ENCODE data around the gene EML2.
"Not testable (repeated sequence)": the region's sequence is repeated elsewhere in the genome, so short reads cannot be mapped to it uniquely, and the experiment has no call there.

The EML2 gene

GRCh38 chr19:45637890-45638667, 1.1 kb downstream of the EML2 start:
- Histone ChIP-seq H3K4me1 (ENCODE audit: control insufficient read depth, insufficient read depth, low read length, poor library complexity, severe bottlenecking) (peaks cover 22% of the 10 kb centered on the region), H3K9me3 (ENCODE audit: control insufficient read depth, low read length) (no peaks in the 10 kb centered on the region), H3K27ac (ENCODE audit: insufficient read depth, low read length, poor library complexity, severe bottlenecking) (no peak overlapping the region), H3K4me3 (ENCODE audit: insufficient read depth, low read depth, low read length, poor library complexity, severe bottlenecking) (no peak overlapping the region), H3K27me3 (replicated peaks; ENCODE audit: control insufficient read depth, insufficient read depth, low read length, poor library complexity, severe bottlenecking) (no peaks in the 10 kb centered on the region), H3K36me3 (ENCODE audit: control insufficient read depth, insufficient read depth, low read length) (no peaks in the 10 kb centered on the region)
- DNase-seq, result no peak

GRCh38 chr19:45636902-45637301, 2.3 kb downstream of the EML2 start:
- no peak for DNase-seq
- H3K27ac ChIP-seq (ENCODE audit: insufficient read depth, low read length, poor library complexity, severe bottlenecking), result no peak overlapping the region
- peaks cover 19% of the 10 kb centered on the region for H3K4me1 ChIP-seq (ENCODE audit: control insufficient read depth, insufficient read depth, low read length, poor library complexity, severe bottlenecking)

DNA sequence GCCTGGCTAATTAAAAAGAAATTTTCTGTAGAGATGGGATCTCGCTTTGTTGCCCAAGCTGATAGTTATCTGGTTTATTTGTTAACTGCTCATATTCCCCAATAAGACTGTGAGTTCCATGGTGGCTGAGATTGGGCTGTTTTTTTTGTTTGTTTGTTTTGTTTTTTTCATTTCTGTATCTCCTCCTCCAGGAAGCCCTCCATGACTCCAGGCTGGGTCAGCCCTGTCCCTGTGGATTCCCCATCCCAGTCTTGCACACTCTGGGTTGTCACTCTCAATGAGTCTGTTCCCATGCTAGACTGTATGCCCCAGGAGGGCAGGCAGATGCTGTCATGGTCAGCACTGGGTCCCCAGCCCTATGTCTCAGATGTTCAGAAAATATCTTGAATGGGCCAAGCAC, 2.9 kb downstream of the EML2 start:
- H3K27ac ChIP-seq (ENCODE audit: insufficient read depth, low read length, poor library complexity, severe bottlenecking), result no peak overlapping the region
- DNase-seq, result no peak
- no peaks in the 10 kb centered on the region for H3K9me3 ChIP-seq (ENCODE audit: control insufficient read depth, low read length)
- H3K4me1 ChIP-seq (ENCODE audit: control insufficient read depth, insufficient read depth, low read length, poor library complexity, severe bottlenecking), result peaks cover 12% of the 10 kb centered on the region
- no peak overlapping the region for H3K4me3 ChIP-seq (ENCODE audit: insufficient read depth, low read depth, low read length, poor library complexity, severe bottlenecking)
- H3K27me3 ChIP-seq (replicated peaks; ENCODE audit: control insufficient read depth, insufficient read depth, low read length, poor library complexity, severe bottlenecking), result no peaks in the 10 kb centered on the region
- no peaks in the 10 kb centered on the region for H3K36me3 ChIP-seq (ENCODE audit: control insufficient read depth, insufficient read depth, low read length)

More at GRCh38 chr19:45636902-45637301, 2.3 kb downstream of the EML2 start:
- H3K27me3 ChIP-seq (replicated peaks; ENCODE audit: control insufficient read depth, insufficient read depth, low read length, poor library complexity, severe bottlenecking), result no peaks in the 10 kb centered on the region
- H3K4me3 ChIP-seq (ENCODE audit: insufficient read depth, low read depth, low read length, poor library complexity, severe bottlenecking), result no peak overlapping the region
- H3K36me3 ChIP-seq (ENCODE audit: control insufficient read depth, insufficient read depth, low read length), result no peaks in the 10 kb centered on the region
- no peaks in the 10 kb centered on the region for H3K9me3 ChIP-seq (ENCODE audit: control insufficient read depth, low read length)

DNA sequence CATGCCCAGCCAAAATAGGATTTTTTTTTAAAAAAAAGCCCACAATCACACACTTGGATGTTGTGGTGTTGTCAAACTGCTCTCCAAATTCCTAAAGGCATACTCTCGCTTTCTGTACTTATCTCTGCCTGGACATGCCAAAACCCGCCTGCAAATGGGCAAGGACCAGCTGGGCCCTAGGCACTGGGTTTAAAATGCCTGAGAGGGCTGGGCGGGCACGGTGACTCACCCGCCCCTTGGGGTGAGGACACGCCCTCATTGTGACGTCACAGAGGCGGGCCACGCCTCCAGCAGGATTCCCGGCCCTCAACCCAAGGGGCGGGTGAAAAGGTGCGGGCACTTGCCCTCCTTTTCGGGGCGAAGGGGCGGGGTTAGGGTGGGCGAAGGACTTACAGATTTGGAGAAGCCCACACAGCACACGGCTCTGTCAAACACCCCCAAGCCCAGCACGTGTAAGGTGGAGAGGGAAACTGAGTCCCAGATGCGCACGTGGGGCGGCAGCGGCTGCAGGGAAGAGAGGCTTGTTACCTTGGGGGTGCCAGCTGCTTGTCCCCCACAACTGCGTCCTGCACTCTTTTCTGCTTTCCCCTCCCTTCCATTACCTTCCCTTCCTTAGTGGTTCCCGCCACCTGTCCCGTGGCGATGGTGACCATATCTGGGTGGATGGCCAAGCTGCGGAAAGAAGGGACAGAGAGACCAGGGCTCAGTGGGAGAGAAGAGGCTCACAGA, 6.6 kb downstream of the EML2 start:
- Histone ChIP-seq H3K27me3 (replicated peaks; ENCODE audit: control insufficient read depth, insufficient read depth, low read length, poor library complexity, severe bottlenecking) (no peaks in the 10 kb centered on the region), H3K4me1 (ENCODE audit: control insufficient read depth, insufficient read depth, low read length, poor library complexity, severe bottlenecking) (no peaks in the 10 kb centered on the region), H3K4me3 (ENCODE audit: insufficient read depth, low read depth, low read length, poor library complexity, severe bottlenecking) (no peak overlapping the region), H3K9me3 (ENCODE audit: control insufficient read depth, low read length) (no peaks in the 10 kb centered on the region), H3K27ac (ENCODE audit: insufficient read depth, low read length, poor library complexity, severe bottlenecking) (no peak overlapping the region), H3K36me3 (ENCODE audit: control insufficient read depth, insufficient read depth, low read length) (peaks cover 6% of the 10 kb centered on the region)
- peak in 2 of 3 donors; percentile 26 to 38 for DNase-seq

- DNase-seq, result no peak
- H3K27me3 ChIP-seq (replicated peaks; ENCODE audit: control insufficient read depth, insufficient read depth, low read length, poor library complexity, severe bottlenecking), result no peaks in the 10 kb centered on the region
- H3K27ac ChIP-seq (ENCODE audit: insufficient read depth, low read length, poor library complexity, severe bottlenecking), result no peak overlapping the region
- H3K4me3 ChIP-seq (ENCODE audit: insufficient read depth, low read depth, low read length, poor library complexity, severe bottlenecking), result no peak overlapping the region
- no peaks in the 10 kb centered on the region for H3K4me1 ChIP-seq (ENCODE audit: control insufficient read depth, insufficient read depth, low read length, poor library complexity, severe bottlenecking)
- peaks cover 19% of the 10 kb centered on the region for H3K36me3 ChIP-seq (ENCODE audit: control insufficient read depth, insufficient read depth, low read length)
- H3K9me3 ChIP-seq (ENCODE audit: control insufficient read depth, low read length), result no peaks in the 10 kb centered on the region
Measured at GRCh38 chr19:45630463-45630862, 8.7 kb downstream of the EML2 start.

GRCh38 chr19:45629704-45630103, 9.5 kb downstream of the EML2 start:
- H3K4me1 ChIP-seq (ENCODE audit: control insufficient read depth, insufficient read depth, low read length, poor library complexity, severe bottlenecking), result no peaks in the 10 kb centered on the region
- no peaks in the 10 kb centered on the region for H3K27me3 ChIP-seq (replicated peaks; ENCODE audit: control insufficient read depth, insufficient read depth, low read length, poor library complexity, severe bottlenecking)
- DNase-seq, result no peak
- H3K9me3 ChIP-seq (ENCODE audit: control insufficient read depth, low read length), result no peaks in the 10 kb centered on the region
- H3K36me3 ChIP-seq (ENCODE audit: control insufficient read depth, insufficient read depth, low read length), result peaks cover 22% of the 10 kb centered on the region
- H3K27ac ChIP-seq (ENCODE audit: insufficient read depth, low read length, poor library complexity, severe bottlenecking), result no peak overlapping the region
- H3K4me3 ChIP-seq (ENCODE audit: insufficient read depth, low read depth, low read length, poor library complexity, severe bottlenecking), result no peak overlapping the region

GRCh38 chr19:45628219-45628618, 11.0 kb downstream of the EML2 start:
- not testable (repeated sequence) for DNase-seq; H3K4me3 ChIP-seq (ENCODE audit: insufficient read depth, low read depth, low read length, poor library complexity, severe bottlenecking); H3K4me1 ChIP-seq (ENCODE audit: control insufficient read depth, insufficient read depth, low read length, poor library complexity, severe bottlenecking); H3K9me3 ChIP-seq (ENCODE audit: control insufficient read depth, low read length); H3K27me3 ChIP-seq (replicated peaks; ENCODE audit: control insufficient read depth, insufficient read depth, low read length, poor library complexity, severe bottlenecking); H3K27ac ChIP-seq (ENCODE audit: insufficient read depth, low read length, poor library complexity, severe bottlenecking)
- H3K36me3 ChIP-seq (ENCODE audit: control insufficient read depth, insufficient read depth, low read length), result peaks cover 22% of the 10 kb centered on the region

- no peak overlapping the region for H3K4me3 ChIP-seq (ENCODE audit: insufficient read depth, low read depth, low read length, poor library complexity, severe bottlenecking)
- H3K4me1 ChIP-seq (ENCODE audit: control insufficient read depth, insufficient read depth, low read length, poor library complexity, severe bottlenecking), result no peaks in the 10 kb centered on the region
- no peak for DNase-seq
- H3K9me3 ChIP-seq (ENCODE audit: control insufficient read depth, low read length), result no peaks in the 10 kb centered on the region
- no peak overlapping the region for H3K27ac ChIP-seq (ENCODE audit: insufficient read depth, low read length, poor library complexity, severe bottlenecking)
- H3K36me3 ChIP-seq (ENCODE audit: control insufficient read depth, insufficient read depth, low read length), result peaks cover 43% of the 10 kb centered on the region
- no peaks in the 10 kb centered on the region for H3K27me3 ChIP-seq (replicated peaks; ENCODE audit: control insufficient read depth, insufficient read depth, low read length, poor library complexity, severe bottlenecking)
Measured at GRCh38 chr19:45623984-45624383, 15.2 kb downstream of the EML2 start.

GRCh38 chr19:45621976-45622503, 17.2 kb downstream of the EML2 start:
- Histone ChIP-seq H3K27me3 (replicated peaks; ENCODE audit: control insufficient read depth, insufficient read depth, low read length, poor library complexity, severe bottlenecking) (no peaks in the 10 kb centered on the region), H3K36me3 (ENCODE audit: control insufficient read depth, insufficient read depth, low read length) (peaks cover 51% of the 10 kb centered on the region), H3K9me3 (ENCODE audit: control insufficient read depth, low read length) (no peaks in the 10 kb centered on the region), H3K4me3 (ENCODE audit: insufficient read depth, low read depth, low read length, poor library complexity, severe bottlenecking) (no peak overlapping the region), H3K4me1 (ENCODE audit: control insufficient read depth, insufficient read depth, low read length, poor library complexity, severe bottlenecking) (no peaks in the 10 kb centered on the region), H3K27ac (ENCODE audit: insufficient read depth, low read length, poor library complexity, severe bottlenecking) (no peak overlapping the region)
- no peak for DNase-seq

DNA sequence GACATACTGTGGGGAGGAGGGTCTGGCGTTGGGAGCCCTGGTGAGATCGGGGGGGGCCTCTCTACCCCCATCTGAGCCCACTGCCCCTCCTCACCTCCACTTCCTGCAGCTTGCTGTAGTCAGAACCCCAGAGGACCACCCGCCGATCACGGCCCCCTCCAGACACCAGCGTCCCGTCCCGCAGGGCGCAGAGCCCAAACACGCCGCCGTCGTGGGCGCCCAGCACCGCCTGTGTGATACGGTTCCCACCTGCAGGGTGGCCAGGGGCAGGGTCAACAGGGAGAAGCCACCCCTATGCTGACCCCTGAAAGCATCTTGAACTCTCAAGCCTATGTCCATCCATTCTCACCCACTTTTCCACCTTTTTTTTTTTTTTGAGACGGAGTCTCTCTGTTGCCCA, 17.8 kb downstream of the EML2 start:
- H3K9me3 ChIP-seq (ENCODE audit: control insufficient read depth, low read length), result no peaks in the 10 kb centered on the region
- H3K4me1 ChIP-seq (ENCODE audit: control insufficient read depth, insufficient read depth, low read length, poor library complexity, severe bottlenecking), result no peaks in the 10 kb centered on the region
- no peaks in the 10 kb centered on the region for H3K27me3 ChIP-seq (replicated peaks; ENCODE audit: control insufficient read depth, insufficient read depth, low read length, poor library complexity, severe bottlenecking)
- no peak overlapping the region for H3K27ac ChIP-seq (ENCODE audit: insufficient read depth, low read length, poor library complexity, severe bottlenecking)
- DNase-seq, result no peak
- peaks cover 50% of the 10 kb centered on the region for H3K36me3 ChIP-seq (ENCODE audit: control insufficient read depth, insufficient read depth, low read length)
- no peak overlapping the region for H3K4me3 ChIP-seq (ENCODE audit: insufficient read depth, low read depth, low read length, poor library complexity, severe bottlenecking)
